MM.1S (cell line): Measurements from ENCODE around the gene AMIGO3.

Experiments
- EZH2 ChIP-seq: fragments of 300-600 bp; sonication (generic); optimal IDR thresholded peaks from 2 replicates; pipeline ENCODE3; 2017; ENCODE audit warnings: low read depth, mild to moderate bottlenecking, antibody characterized with exemption, low read length, mixed read lengths
- EZH2phosphoT487 ChIP-seq: fragments of 300-600 bp; sonication (generic); IDR thresholded peaks from 2 replicates; pipeline ENCODE4 v1.6.1; 2018; ENCODE audit warnings: antibody characterized with exemption, low read length
- TF ChIP-seq, protein P1 (sequence below): fragments of 300-600 bp; sonication (generic); IDR thresholded peaks from 2 replicates; pipeline ENCODE4 v1.5.1; 2016; ENCODE audit warnings: antibody characterized with exemption, low read length, mixed read lengths

DNA sequence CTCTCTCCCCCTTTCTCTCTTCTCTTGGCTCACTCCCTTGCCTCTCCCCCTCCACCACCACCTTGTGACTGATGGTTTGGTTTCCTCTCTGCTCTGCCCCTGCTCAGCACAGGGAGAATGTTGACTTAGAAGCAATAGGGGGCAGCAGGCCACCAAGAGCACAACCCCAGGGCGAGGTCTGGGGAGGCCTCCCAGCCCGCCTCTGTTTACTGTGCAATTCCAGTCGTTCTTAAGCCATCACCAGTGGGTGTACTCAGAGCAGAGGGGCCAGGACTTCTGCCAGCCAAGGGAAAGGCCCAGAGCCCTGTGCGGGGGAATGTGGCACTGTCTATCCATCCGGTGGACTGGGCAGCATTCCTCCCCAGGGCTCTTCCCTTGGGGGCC lies 51.1 kb downstream of the AMIGO3 start:
- no peak for TF ChIP-seq EZH2phosphoT487
- TF ChIP-seq, protein P1, sequence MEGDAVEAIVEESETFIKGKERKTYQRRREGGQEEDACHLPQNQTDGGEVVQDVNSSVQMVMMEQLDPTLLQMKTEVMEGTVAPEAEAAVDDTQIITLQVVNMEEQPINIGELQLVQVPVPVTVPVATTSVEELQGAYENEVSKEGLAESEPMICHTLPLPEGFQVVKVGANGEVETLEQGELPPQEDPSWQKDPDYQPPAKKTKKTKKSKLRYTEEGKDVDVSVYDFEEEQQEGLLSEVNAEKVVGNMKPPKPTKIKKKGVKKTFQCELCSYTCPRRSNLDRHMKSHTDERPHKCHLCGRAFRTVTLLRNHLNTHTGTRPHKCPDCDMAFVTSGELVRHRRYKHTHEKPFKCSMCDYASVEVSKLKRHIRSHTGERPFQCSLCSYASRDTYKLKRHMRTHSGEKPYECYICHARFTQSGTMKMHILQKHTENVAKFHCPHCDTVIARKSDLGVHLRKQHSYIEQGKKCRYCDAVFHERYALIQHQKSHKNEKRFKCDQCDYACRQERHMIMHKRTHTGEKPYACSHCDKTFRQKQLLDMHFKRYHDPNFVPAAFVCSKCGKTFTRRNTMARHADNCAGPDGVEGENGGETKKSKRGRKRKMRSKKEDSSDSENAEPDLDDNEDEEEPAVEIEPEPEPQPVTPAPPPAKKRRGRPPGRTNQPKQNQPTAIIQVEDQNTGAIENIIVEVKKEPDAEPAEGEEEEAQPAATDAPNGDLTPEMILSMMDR, result 0 out of 2 replicates have a peak, but pooled peaks have one; percentile 4
- TF ChIP-seq EZH2, result no peak
